ENCODE measurements around the gene MAS1L.

Gene MAS1L

DNA sequence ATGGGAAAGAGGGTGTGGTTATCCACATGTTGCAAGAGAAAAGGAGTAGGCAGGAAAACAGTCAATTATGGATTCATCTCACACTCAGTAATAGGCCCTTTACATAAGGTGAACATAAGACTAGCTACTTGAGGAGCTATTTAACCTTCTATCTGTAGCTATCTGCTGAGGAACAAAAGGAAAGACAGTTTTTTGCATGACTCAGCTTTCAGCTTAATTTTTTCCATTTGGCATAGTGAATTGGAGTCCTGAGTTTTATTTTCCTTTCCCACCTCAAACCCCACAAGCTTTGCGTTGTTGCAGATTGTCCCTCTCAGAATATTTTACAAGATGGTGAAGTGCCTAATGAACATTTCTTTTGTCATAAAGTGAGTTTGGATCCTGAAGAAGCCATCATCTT lies 39.4 kb upstream of the MAS1L start:
- Histone ChIP-seq H2BK5ac (ENCODE audit: low read depth, low read length, poor library complexity, severe bottlenecking) (no peak overlapping the region), H3K79me1 (replicated peaks; ENCODE audit: low read length, poor library complexity, severe bottlenecking) (no peaks in the 10 kb centered on the region), H3K9ac (ENCODE audit: low read length) (no peak overlapping the region), H3K4ac (ENCODE audit: low read depth in 1 of 2, low read length in 2 of 2) (no peak overlapping the region), H4K91ac (ENCODE audit: low read length) (no peak overlapping the region), H2AK5ac (ENCODE audit: low read length, severe bottlenecking) (no peak overlapping the region), H3K18ac (ENCODE audit: low read depth in 1 of 2, low read length in 2 of 2) (no peak overlapping the region), H3K27me3 (ENCODE audit: control insufficient read depth in 1 of 2, insufficient read depth in 1 of 2, low read length in 2 of 2) (no peaks in the 10 kb centered on the region), H3K4me2 (ENCODE audit: low read length, poor library complexity, severe bottlenecking) (no peak overlapping the region), H4K8ac (ENCODE audit: low read length) (no peak overlapping the region), H3K27ac (ENCODE audit: low read length, poor library complexity, severe bottlenecking) (no peak overlapping the region), H3K4me3 (ENCODE audit: insufficient read depth in 1 of 2, low read depth in 1 of 2, low read length in 2 of 2) (no peak overlapping the region), H2BK12ac (ENCODE audit: low read length in 2 of 2) (no peak overlapping the region), H2BK120ac (ENCODE audit: low read depth, low read length) (no peak overlapping the region), H3K14ac (ENCODE audit: low read length in 2 of 2) (no peak overlapping the region), H3K23ac (ENCODE audit: low read length in 2 of 2) (no peak overlapping the region), H2BK15ac (ENCODE audit: low read depth, poor library complexity, severe bottlenecking) (no peak overlapping the region), H3K4me1 (ENCODE audit: control insufficient read depth, insufficient read depth, low read depth, low read length) (no peaks in the 10 kb centered on the region), H3K9me3 (ENCODE audit: control insufficient read depth, low read length) (no peaks in the 10 kb centered on the region), H3K36me3 (ENCODE audit: control insufficient read depth in 1 of 2, insufficient read depth in 2 of 2, low read depth in 1 of 2, low read length in 2 of 2) (no peaks in the 10 kb centered on the region), H2AFZ (ENCODE audit: low read depth, low read length) (no peak overlapping the region)
- DNase-seq, result no peak
- 100% methylated on average over 1 of the region's 1 CpG for WGBS

DNA sequence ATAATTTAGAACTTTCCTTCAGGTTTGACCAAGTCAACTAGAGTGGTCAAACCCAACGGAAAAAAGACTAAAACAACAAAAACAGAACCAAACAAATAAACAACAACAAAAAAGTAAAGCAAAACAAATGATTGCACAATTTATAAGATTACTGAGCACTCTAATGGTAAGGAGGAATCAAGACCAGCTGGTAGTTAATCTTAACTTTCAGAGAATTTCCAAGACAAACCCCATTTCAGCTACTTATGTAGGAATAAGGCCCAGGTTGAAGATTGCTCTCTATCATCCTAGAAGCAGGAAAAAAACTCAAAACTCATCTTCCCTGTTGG lies 37.5 kb upstream of the MAS1L start:
- H3K23ac ChIP-seq (ENCODE audit: low read length in 2 of 2), result no peak overlapping the region
- no peak overlapping the region for H2AFZ ChIP-seq (ENCODE audit: low read depth, low read length)
- no CpG with 5 or more reads among the region's 1 CpG for WGBS

DNA sequence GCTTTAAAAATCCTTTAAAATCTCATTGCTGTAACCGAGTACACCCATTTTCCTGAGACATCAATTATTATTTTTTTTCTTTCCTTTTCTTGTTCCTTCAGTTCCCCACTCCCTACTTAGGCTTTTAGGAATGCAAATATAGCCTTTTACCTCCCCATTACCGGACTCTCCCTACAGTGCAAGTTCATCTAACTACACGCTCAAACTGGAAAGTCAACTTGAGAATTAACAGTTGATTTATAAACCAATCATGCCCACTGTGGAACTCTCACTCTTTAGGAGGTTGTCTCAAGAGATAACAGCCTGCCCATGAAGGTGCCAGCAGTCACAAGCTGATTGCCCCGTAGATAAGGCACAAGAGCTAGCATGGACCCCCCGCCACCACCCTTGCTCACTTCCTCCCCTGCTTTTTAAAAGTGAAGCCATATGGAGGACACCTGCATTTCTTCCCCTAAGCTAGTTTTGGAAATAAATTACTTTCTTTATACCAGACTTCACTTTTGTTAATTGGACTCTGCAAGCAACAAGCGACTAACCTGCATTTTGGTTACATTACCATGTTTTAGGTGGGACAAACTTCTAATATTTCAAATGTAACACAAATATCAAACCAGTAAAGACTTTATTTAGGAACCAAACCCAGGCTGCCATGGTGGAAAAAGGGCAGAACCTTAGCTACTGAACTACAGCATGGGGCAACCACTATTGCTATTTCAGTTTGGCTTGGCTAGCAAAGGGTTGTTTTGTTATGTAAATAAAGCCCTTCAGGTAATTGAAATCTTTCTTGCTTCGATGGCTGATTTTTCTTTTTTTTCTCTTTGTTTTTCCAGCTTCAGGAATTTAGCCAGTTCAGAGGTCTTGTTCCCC lies 36.9 kb upstream of the MAS1L start:
- Histone ChIP-seq H2BK15ac (ENCODE audit: low read depth, poor library complexity, severe bottlenecking) (no peak overlapping the region), H2BK120ac (ENCODE audit: low read depth, low read length) (no peak overlapping the region), H3K27ac (ENCODE audit: low read length, poor library complexity, severe bottlenecking) (no peak overlapping the region), H3K4me1 (ENCODE audit: control insufficient read depth, insufficient read depth, low read depth, low read length) (no peaks in the 10 kb centered on the region), H3K27me3 (ENCODE audit: control insufficient read depth in 1 of 2, insufficient read depth in 1 of 2, low read length in 2 of 2) (no peaks in the 10 kb centered on the region), H3K9ac (ENCODE audit: low read length) (no peak overlapping the region), H2BK5ac (ENCODE audit: low read depth, low read length, poor library complexity, severe bottlenecking) (no peak overlapping the region), H3K14ac (ENCODE audit: low read length in 2 of 2) (no peak overlapping the region), H4K91ac (ENCODE audit: low read length) (no peak overlapping the region), H3K4me2 (ENCODE audit: low read length, poor library complexity, severe bottlenecking) (no peak overlapping the region), H3K23ac (ENCODE audit: low read length in 2 of 2) (no peak overlapping the region), H3K4ac (ENCODE audit: low read depth in 1 of 2, low read length in 2 of 2) (no peak overlapping the region), H3K36me3 (ENCODE audit: control insufficient read depth in 1 of 2, insufficient read depth in 2 of 2, low read depth in 1 of 2, low read length in 2 of 2) (no peaks in the 10 kb centered on the region), H3K79me1 (replicated peaks; ENCODE audit: low read length, poor library complexity, severe bottlenecking) (no peaks in the 10 kb centered on the region), H2AK5ac (ENCODE audit: low read length, severe bottlenecking) (no peak overlapping the region), H4K8ac (ENCODE audit: low read length) (no peak overlapping the region), H2AFZ (ENCODE audit: low read depth, low read length) (no peak overlapping the region), H3K18ac (ENCODE audit: low read depth in 1 of 2, low read length in 2 of 2) (no peak overlapping the region), H3K4me3 (ENCODE audit: insufficient read depth in 1 of 2, low read depth in 1 of 2, low read length in 2 of 2) (no peak overlapping the region), H2BK12ac (ENCODE audit: low read length in 2 of 2) (no peak overlapping the region), H3K9me3 (ENCODE audit: control insufficient read depth, low read length) (no peaks in the 10 kb centered on the region)
- DNase-seq, result no peak
- 68% methylated on average over 6 of the region's 7 CpGs for WGBS

More for the DNA sequence above, 37.5 kb upstream of the MAS1L start:
- no peak overlapping the region for H4K8ac ChIP-seq (ENCODE audit: low read length)
- no peaks in the 10 kb centered on the region for H3K79me1 ChIP-seq (replicated peaks; ENCODE audit: low read length, poor library complexity, severe bottlenecking)
- H3K4me3 ChIP-seq (ENCODE audit: insufficient read depth in 1 of 2, low read depth in 1 of 2, low read length in 2 of 2), result no peak overlapping the region
- no peak overlapping the region for H4K91ac ChIP-seq (ENCODE audit: low read length)
- no peak overlapping the region for H3K14ac ChIP-seq (ENCODE audit: low read length in 2 of 2)
- no peak for DNase-seq
- no peak overlapping the region for H2AK5ac ChIP-seq (ENCODE audit: low read length, severe bottlenecking)
- no peaks in the 10 kb centered on the region for H3K9me3 ChIP-seq (ENCODE audit: control insufficient read depth, low read length)
- H2BK15ac ChIP-seq (ENCODE audit: low read depth, poor library complexity, severe bottlenecking), result no peak overlapping the region
- H3K27me3 ChIP-seq (ENCODE audit: control insufficient read depth in 1 of 2, insufficient read depth in 1 of 2, low read length in 2 of 2), result no peaks in the 10 kb centered on the region
- H3K4me1 ChIP-seq (ENCODE audit: control insufficient read depth, insufficient read depth, low read depth, low read length), result no peaks in the 10 kb centered on the region
- no peak overlapping the region for H2BK12ac ChIP-seq (ENCODE audit: low read length in 2 of 2)
- H3K9ac ChIP-seq (ENCODE audit: low read length), result no peak overlapping the region
- no peak overlapping the region for H2BK5ac ChIP-seq (ENCODE audit: low read depth, low read length, poor library complexity, severe bottlenecking)
- no peak overlapping the region for H2BK120ac ChIP-seq (ENCODE audit: low read depth, low read length)
- H3K27ac ChIP-seq (ENCODE audit: low read length, poor library complexity, severe bottlenecking), result no peak overlapping the region
- no peak overlapping the region for H3K4me2 ChIP-seq (ENCODE audit: low read length, poor library complexity, severe bottlenecking)
- H3K4ac ChIP-seq (ENCODE audit: low read depth in 1 of 2, low read length in 2 of 2), result no peak overlapping the region
- no peaks in the 10 kb centered on the region for H3K36me3 ChIP-seq (ENCODE audit: control insufficient read depth in 1 of 2, insufficient read depth in 2 of 2, low read depth in 1 of 2, low read length in 2 of 2)
- H3K18ac ChIP-seq (ENCODE audit: low read depth in 1 of 2, low read length in 2 of 2), result no peak overlapping the region

DNA sequence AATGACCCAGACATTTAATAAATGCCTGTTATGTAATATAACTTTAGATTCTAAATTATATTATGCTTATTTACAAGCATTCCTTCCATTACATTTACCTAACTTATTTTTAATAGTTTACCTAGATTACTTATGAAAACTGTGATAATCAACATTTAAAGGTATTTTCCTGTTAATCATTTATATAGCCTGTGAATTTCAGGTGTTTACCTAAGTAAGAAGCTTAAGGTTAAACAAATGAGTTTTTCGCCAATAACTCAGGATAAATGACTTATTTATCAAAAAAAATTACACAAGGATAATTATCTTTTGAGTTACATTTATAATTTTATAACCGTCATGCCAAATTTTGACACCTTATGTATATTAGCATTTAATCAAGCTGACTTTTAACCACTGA lies 36.3 kb upstream of the MAS1L start:
- H3K23ac ChIP-seq (ENCODE audit: low read length in 2 of 2), result no peak overlapping the region
- no peak overlapping the region for H2BK15ac ChIP-seq (ENCODE audit: low read depth, poor library complexity, severe bottlenecking)
- H2BK12ac ChIP-seq (ENCODE audit: low read length in 2 of 2), result no peak overlapping the region
- peaks cover 0 to 6% of the 10 kb centered on the region in 2 experiments for H3K27me3 ChIP-seq (ENCODE audit: control insufficient read depth in 1 of 2, insufficient read depth in 1 of 2, low read length in 2 of 2)
- H2BK120ac ChIP-seq (ENCODE audit: low read depth, low read length), result no peak overlapping the region
- no peak overlapping the region for H2AK5ac ChIP-seq (ENCODE audit: low read length, severe bottlenecking)
- no peak for DNase-seq
- no peak overlapping the region for H3K4me3 ChIP-seq (ENCODE audit: insufficient read depth in 1 of 2, low read depth in 1 of 2, low read length in 2 of 2)
- no peaks in the 10 kb centered on the region for H3K36me3 ChIP-seq (ENCODE audit: control insufficient read depth in 1 of 2, insufficient read depth in 2 of 2, low read depth in 1 of 2, low read length in 2 of 2)
- no peaks in the 10 kb centered on the region for H3K79me1 ChIP-seq (replicated peaks; ENCODE audit: low read length, poor library complexity, severe bottlenecking)
- H3K4ac ChIP-seq (ENCODE audit: low read depth in 1 of 2, low read length in 2 of 2), result no peak overlapping the region
- no peak overlapping the region for H3K4me2 ChIP-seq (ENCODE audit: low read length, poor library complexity, severe bottlenecking)
- no peak overlapping the region for H4K91ac ChIP-seq (ENCODE audit: low read length)
- H3K4me1 ChIP-seq (ENCODE audit: control insufficient read depth, insufficient read depth, low read depth, low read length), result no peaks in the 10 kb centered on the region
- no peak overlapping the region for H2BK5ac ChIP-seq (ENCODE audit: low read depth, low read length, poor library complexity, severe bottlenecking)
- no peak overlapping the region for H2AFZ ChIP-seq (ENCODE audit: low read depth, low read length)
- no peak overlapping the region for H3K18ac ChIP-seq (ENCODE audit: low read depth in 1 of 2, low read length in 2 of 2)
- 100% methylated on average over 1 of the region's 2 CpGs for WGBS
- H3K9me3 ChIP-seq (ENCODE audit: control insufficient read depth, low read length), result no peaks in the 10 kb centered on the region
- H3K14ac ChIP-seq (ENCODE audit: low read length in 2 of 2), result no peak overlapping the region
- no peak overlapping the region for H4K8ac ChIP-seq (ENCODE audit: low read length)
- H3K9ac ChIP-seq (ENCODE audit: low read length), result no peak overlapping the region
- no peak overlapping the region for H3K27ac ChIP-seq (ENCODE audit: low read length, poor library complexity, severe bottlenecking)

Data from mesenchymal stem cell (in vitro differentiated cells and primary cell).